Prostate gland (tissue), 2 donors: ENCODE results near the gene FLNC.

ENCODE experiments used
- CTCF ChIP-seq, 4 experiments: fragments of 200-600 bp in 2 of 4; fragments of 450-650 bp in 2 of 4; sonication (generic) in 2 of 4; IDR thresholded peaks; 1 replicate in 3 of 4; 2 replicates in 1 of 4; pipeline ENCODE4 v1.5.1; 2016 to 2019; ENCODE audit warnings: antibody characterized with exemption in 4 of 4, mild to moderate bottlenecking in 2 of 4, moderate library complexity in 2 of 4
- POLR2AphosphoS5 ChIP-seq: sonication (generic); formaldehyde crosslinking; IDR thresholded peaks from one replicate; pipeline ENCODE4 v1.6.1; 2017; ENCODE audit warnings: antibody characterized with exemption

- TF ChIP-seq POLR2AphosphoS5 (no peak), CTCF (IDR thresholded peaks at IDR 0.05) (no peak)
Measured at GRCh38 chr7:128810997-128811396, 19.2 kb upstream of the FLNC start.
